HG03565 (cell line): Measurements from ENCODE around the gene CCL5.
A peak's percentile ranks its signal among the peaks of the same experiment; 100 is the strongest.

ENCODE experiments used
- ATAC-seq: cut with Tn5 transposase; IDR thresholded peaks from one replicate; pipeline ENCODE4 v1.9.1; 2021; ENCODE audit warnings: mild to moderate bottlenecking, moderate library complexity; ENCODE audit not compliant: unreplicated experiment

The CCL5 gene

GRCh38 chr17:35879773-35880654 lies at the start of gene CCL5:
Gene CCL5, minus strand, starts transcription at chr17:35880360.
- peak; percentile 86 for ATAC-seq

- no peak for ATAC-seq
These were observed 47.6 kb upstream of the CCL5 start for GRCh38 chr17:35927714-35928113.

- ATAC-seq, result no peak
These were observed 43.5 kb upstream of the CCL5 start for GRCh38 chr17:35923609-35924114.

GRCh38 chr17:35920229-35920628 lies 40.1 kb upstream of the CCL5 start:
- ATAC-seq, result no peak

- ATAC-seq, result no peak
These were observed 38.5 kb upstream of the CCL5 start for GRCh38 chr17:35918665-35919064.

- no peak for ATAC-seq
These were observed 37.5 kb upstream of the CCL5 start for GRCh38 chr17:35917519-35918213.

- ATAC-seq, result no peak
These were observed 35.2 kb upstream of the CCL5 start for GRCh38 chr17:35915153-35915964.

GRCh38 chr17:35914354-35914753 lies 34.2 kb upstream of the CCL5 start:
- ATAC-seq, result no peak

- ATAC-seq, result no peak
These were observed 33.4 kb upstream of the CCL5 start for GRCh38 chr17:35913609-35914008.

- no peak for ATAC-seq
These were observed 32.8 kb upstream of the CCL5 start for GRCh38 chr17:35912942-35913341.

GRCh38 chr17:35912339-35912912 lies 32.3 kb upstream of the CCL5 start:
- ATAC-seq, result no peak

- ATAC-seq, result no peak
These were observed 29.2 kb upstream of the CCL5 start for GRCh38 chr17:35909408-35909807.

GRCh38 chr17:35907691-35908090 lies 27.5 kb upstream of the CCL5 start:
- ATAC-seq, result no peak

- ATAC-seq, result no peak
These were observed 26.9 kb upstream of the CCL5 start for GRCh38 chr17:35906926-35907637.

- ATAC-seq, result no peak
These were observed 26.2 kb upstream of the CCL5 start for GRCh38 chr17:35906191-35906925.

- no peak for ATAC-seq
These were observed 23.3 kb upstream of the CCL5 start for GRCh38 chr17:35903451-35903850.

GRCh38 chr17:35901631-35902175 lies 21.5 kb upstream of the CCL5 start:
- no peak for ATAC-seq

- no peak for ATAC-seq
These were observed 20.7 kb upstream of the CCL5 start for GRCh38 chr17:35900708-35901480.
